ENCODE measurements around the gene SELP.

The SELP gene

DNA sequence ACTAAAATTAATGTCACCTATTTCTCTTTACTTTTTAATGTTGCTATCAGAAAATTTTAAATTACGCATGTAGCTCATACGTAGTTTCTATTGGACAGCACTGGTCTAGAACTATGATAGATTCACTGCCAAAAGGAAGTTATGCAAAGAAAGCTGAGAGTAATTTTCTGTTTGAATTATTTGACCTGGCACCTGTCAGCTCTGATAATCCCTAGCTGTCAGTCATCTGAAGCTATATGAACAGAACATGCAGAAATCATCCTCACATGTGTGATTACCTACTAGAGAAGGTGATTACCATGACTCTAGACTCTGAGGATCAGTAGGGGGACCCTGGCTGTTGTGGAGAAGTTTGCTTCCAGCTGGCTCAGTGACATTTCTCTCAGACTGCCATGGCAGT is 84.5 kb downstream of the SELP start:
- Mint-ChIP-seq H3K4me3 (no peak overlapping the region), H3K27me3 (no peaks in the 10 kb centered on the region)
- no peak for ATAC-seq

GRCh38 chr1:169538998-169539871 is 90.7 kb downstream of the SELP start:
- peaks cover 55% of the 10 kb centered on the region for H3K36me3 Mint-ChIP-seq (ENCODE audit: low read depth)
- ATAC-seq (no peak), DNase-seq (no peak)
- no peak overlapping the region for H3K4me3 Mint-ChIP-seq
- H3K27me3 Mint-ChIP-seq: no peaks in the 10 kb centered on the region
- H3K27ac Mint-ChIP-seq: no peak overlapping the region
- H3K4me1 Mint-ChIP-seq: no peaks in the 10 kb centered on the region
- H3K9me3 Mint-ChIP-seq: no peaks in the 10 kb centered on the region

More for the DNA sequence above, 84.5 kb downstream of the SELP start:
- no peaks in the 10 kb centered on the region for H3K9me3 Mint-ChIP-seq
- no peak overlapping the region for H3K27ac Mint-ChIP-seq
- peaks cover 2% of the 10 kb centered on the region for H3K4me1 Mint-ChIP-seq
- peaks cover 69% of the 10 kb centered on the region for H3K36me3 Mint-ChIP-seq (ENCODE audit: low read depth)
- DNase-seq: no peak

Data from activated naive CD8-positive, alpha-beta T cell treated with anti-CD3 and anti-CD28 coated beads, Interleukin-2, amount 50 U/mL, for 24 hours (primary cell).